H9 (cell line): ENCODE data around the gene CCDC92. TPM values are rescaled to one million over a fixed set of nuclear protein-coding genes. Genes with fewer than 3 reads are reported as not detected.

Experiments
- DNase-seq: peaks from one replicate; pipeline ENCODE4 v3.0.0-alpha.2; 2017
- H2AFZ ChIP-seq: one replicate; pipeline ENCODE4 v1.6.1; 2013; ENCODE audit warnings: mild to moderate bottlenecking, low read length, control low read depth, moderate library complexity
- H2AK5ac ChIP-seq: 2 replicates; pipeline ENCODE4 v1.6.1; 2013; ENCODE audit warnings: low read length, control low read depth, mixed read lengths; ENCODE audit not compliant: insufficient read length
- H2BK120ac ChIP-seq: one replicate; pipeline ENCODE4 v1.6.1; 2013; ENCODE audit warnings: low read depth, mild to moderate bottlenecking, low read length, control low read depth, inconsistent platforms; ENCODE audit not compliant: poor library complexity, severe bottlenecking
- H2BK12ac ChIP-seq: 2 replicates; pipeline ENCODE4 v1.6.1; 2013; ENCODE audit warnings: low read length, control low read depth, mixed read lengths, low read depth; ENCODE audit not compliant: insufficient read length
- H2BK15ac ChIP-seq: 2 replicates; pipeline ENCODE4 v1.6.1; 2013; ENCODE audit warnings: low read depth, low read length, control low read depth
- H2BK20ac ChIP-seq: one replicate; pipeline ENCODE4 v1.6.1; 2013; ENCODE audit warnings: low read depth, mild to moderate bottlenecking, low read length, control low read depth, inconsistent platforms; ENCODE audit not compliant: poor library complexity, severe bottlenecking
- H2BK5ac ChIP-seq: 2 replicates; pipeline ENCODE4 v1.6.1; 2013; ENCODE audit warnings: low read length, control low read depth, mixed read lengths; ENCODE audit not compliant: insufficient read length
- H3K14ac ChIP-seq: 2 replicates; pipeline ENCODE4 v1.6.1; 2013; ENCODE audit warnings: low read length, control low read depth; ENCODE audit not compliant: insufficient read depth
- H3K18ac ChIP-seq: 2 replicates; pipeline ENCODE4 v1.6.1; 2013; ENCODE audit warnings: low read depth, mild to moderate bottlenecking, mixed read lengths, low read length, control low read depth; ENCODE audit not compliant: insufficient read length
- H3K23ac ChIP-seq: 2 replicates; pipeline ENCODE4 v1.6.1; 2013; ENCODE audit warnings: low read length, control low read depth, mixed read lengths, low read depth; ENCODE audit not compliant: insufficient read length
- H3K23me2 ChIP-seq: 2 replicates; pipeline ENCODE4 v1.6.1; 2013; ENCODE audit warnings: low read depth, mild to moderate bottlenecking, mixed read lengths, low read length, control low read depth; ENCODE audit not compliant: insufficient read length, poor library complexity, severe bottlenecking
- H3K27ac ChIP-seq: 2 replicates; pipeline ENCODE4 v1.5.1; 2013; ENCODE audit warnings: low read length, control low read depth, mixed read lengths, low read depth; ENCODE audit not compliant: insufficient read length
- H3K27me3 ChIP-seq: 2 replicates; pipeline ENCODE4 v1.6.1; 2013; ENCODE audit warnings: low read length, control low read depth, inconsistent platforms; ENCODE audit not compliant: insufficient read depth
- H3K4ac ChIP-seq: 2 replicates; pipeline ENCODE4 v1.6.1; 2013; ENCODE audit warnings: low read depth, mild to moderate bottlenecking, control low read depth, inconsistent platforms, low read length, moderate library complexity
- H3K4me1 ChIP-seq: 2 replicates; pipeline ENCODE4 v1.6.1; 2013; ENCODE audit warnings: low read length, control low read depth, inconsistent platforms; ENCODE audit not compliant: insufficient read depth
- H3K4me2 ChIP-seq: 2 replicates; pipeline ENCODE4 v1.6.1; 2013; ENCODE audit warnings: low read length, control low read depth, mixed read lengths; ENCODE audit not compliant: insufficient read length, insufficient read depth
- H3K56ac ChIP-seq: 2 replicates; pipeline ENCODE4 v1.6.1; 2013; ENCODE audit warnings: low read depth, mild to moderate bottlenecking, mixed read lengths, low read length, control low read depth; ENCODE audit not compliant: insufficient read length
- H3K79me1 ChIP-seq: 2 replicates; pipeline ENCODE4 v1.6.1; 2013; ENCODE audit warnings: low read depth, mild to moderate bottlenecking, moderate library complexity, low read length, control low read depth, inconsistent platforms; ENCODE audit not compliant: insufficient read depth, poor library complexity, severe bottlenecking
- H3K79me2 ChIP-seq: 2 replicates; pipeline ENCODE4 v1.6.1; 2013; ENCODE audit warnings: low read length, control low read depth, inconsistent platforms; ENCODE audit not compliant: insufficient read depth
- H3K9ac ChIP-seq: 2 replicates; pipeline ENCODE4 v1.6.1; 2013; ENCODE audit warnings: low read length, control low read depth, mixed read lengths; ENCODE audit not compliant: insufficient read length; ENCODE audit errors: extremely low read depth
- H3K9me3 ChIP-seq: one replicate; pipeline ENCODE4 v1.6.1; 2013; ENCODE audit warnings: low read depth, low read length, inconsistent platforms; ENCODE audit not compliant: control insufficient read depth
- H3T11ph ChIP-seq: one replicate; pipeline ENCODE4 v1.6.1; 2013; ENCODE audit warnings: mild to moderate bottlenecking, low read length, control low read depth, inconsistent platforms
- H4K20me1 ChIP-seq: one replicate; pipeline ENCODE4 v1.6.1; 2013; ENCODE audit not compliant: control insufficient read depth, insufficient read length, insufficient read depth
- H4K5ac ChIP-seq: 2 replicates; pipeline ENCODE4 v1.6.1; 2013; ENCODE audit warnings: low read depth, mild to moderate bottlenecking, mixed read lengths, low read length, control low read depth; ENCODE audit not compliant: insufficient read length
- H4K8ac ChIP-seq: replicated peaks from 2 replicates; pipeline ENCODE4 v1.6.1; 2013; ENCODE audit warnings: low read length, control low read depth, mixed read lengths, low read depth; ENCODE audit not compliant: insufficient read length
- H4K91ac ChIP-seq: 2 replicates; pipeline ENCODE4 v1.6.1; 2013; ENCODE audit warnings: low read depth, mild to moderate bottlenecking, moderate library complexity, mixed read lengths, low read length, control low read depth; ENCODE audit not compliant: insufficient read length
- H3K27ac Mint-ChIP-seq, 3 experiments: 2 replicates in 2 of 3; 3 replicates in 1 of 3; pipeline ENCODE4 v1.8.0; 2020 to 2021; ENCODE audit warnings: mixed read lengths in 3 of 3, mild to moderate bottlenecking in 1 of 3, moderate library complexity in 1 of 3
- H3K27me3 Mint-ChIP-seq: 2 replicates; pipeline ENCODE4 v1.8.0; 2021; ENCODE audit warnings: low read depth, mild to moderate bottlenecking, moderate library complexity, mixed read lengths
- H3K36me3 Mint-ChIP-seq, 3 experiments: 2 replicates in 2 of 3; 3 replicates in 1 of 3; pipeline ENCODE4 v1.8.0; 2020 to 2021; ENCODE audit warnings: low read depth in 3 of 3, mixed read lengths in 3 of 3; ENCODE audit not compliant: insufficient read depth in 1 of 3
- H3K4me1 Mint-ChIP-seq, 2 experiments: 2 replicates each; pipeline ENCODE4 v1.8.0; 2020; ENCODE audit warnings: mixed read lengths in 2 of 2
- H3K4me3 Mint-ChIP-seq, 2 experiments: 2 replicates in 1 of 2; 3 replicates in 1 of 2; pipeline ENCODE4 v1.8.0; 2020 to 2021; ENCODE audit warnings: mild to moderate bottlenecking in 2 of 2, mixed read lengths in 2 of 2, moderate library complexity in 1 of 2
- H3K9me3 Mint-ChIP-seq, 2 experiments: 2 replicates in 1 of 2; 3 replicates in 1 of 2; pipeline ENCODE4 v1.8.0; 2020; ENCODE audit warnings: mild to moderate bottlenecking in 2 of 2, mixed read lengths in 2 of 2, moderate library complexity in 1 of 2
- CTCF ChIP-seq: fragments of 200-600 bp; sonication (generic); conservative IDR thresholded peaks from 3 replicates; pipeline ENCODE4 v1.8.0; 2021; ENCODE audit warnings: antibody characterized with exemption, mild to moderate bottlenecking
- WGBS: extraction: QIAGEN DNeasy Blood & Tissue Kit; methylation state at CpG from one replicate; pipeline ENCODE4 v1.1.7; 2013; ENCODE audit warnings: missing lambda C conversion rate, low lambda C conversion rate, mixed read lengths; ENCODE audit not compliant: insufficient read length; ENCODE audit errors: extremely low coverage; 5-methylcytosine and 5-hydroxymethylcytosine counted together
- total RNA-seq: library from RNA; stranded (reverse); gene quantifications from 2 replicates; pipeline ENCODE4 v1.2.1, GENCODE V29; 2021

Gene CCDC92
- total RNA-seq, 1 experiment from 2014 or later, result 1.3 TPM

- DNase-seq, result no peak
- no peak overlapping the region for H3K9ac ChIP-seq
- no peak overlapping the region for H2BK15ac ChIP-seq
- no peak overlapping the region for H2BK12ac ChIP-seq
- no CpG with 5 or more reads among the region's 5 CpGs for WGBS
- Mint-ChIP-seq H3K27me3 (peaks cover 100% of the 10 kb centered on the region), H3K36me3 (no peaks in the 10 kb centered on the region), H3K9me3 (no peaks in the 10 kb centered on the region), H3K27ac (no peak overlapping the region; a peak in 1 of 7 replicates), H3K4me3 (no peak overlapping the region), H3K4me1 (no peaks in the 10 kb centered on the region)
- no peak overlapping the region for H2AK5ac ChIP-seq
- no peak overlapping the region for H2BK20ac ChIP-seq
- no peak overlapping the region for H4K91ac ChIP-seq
- no peak overlapping the region for H2BK120ac ChIP-seq
- no peaks in the 10 kb centered on the region for H3K23me2 ChIP-seq
- no peak overlapping the region for H3K4ac ChIP-seq
- no peak overlapping the region for H2BK5ac ChIP-seq
- TF ChIP-seq CTCF, result no peak
- H2AFZ ChIP-seq, result no peak overlapping the region
- no peaks in the 10 kb centered on the region for H4K20me1 ChIP-seq
- H3K23ac ChIP-seq, result no peak overlapping the region
- no peak overlapping the region for H3K27ac ChIP-seq
- no peak overlapping the region for H3T11ph ChIP-seq
- no peak overlapping the region for H3K4me2 ChIP-seq
- no peak overlapping the region for H4K5ac ChIP-seq
- no peak overlapping the region for H3K56ac ChIP-seq
- peaks cover 77% of the 10 kb centered on the region for H3K27me3 ChIP-seq
- H3K18ac ChIP-seq, result no peak overlapping the region
- no peaks in the 10 kb centered on the region for H3K79me2 ChIP-seq
- H3K4me1 ChIP-seq, result no peaks in the 10 kb centered on the region
- no peaks in the 10 kb centered on the region for H3K79me1 ChIP-seq
- no peak overlapping the region for H3K14ac ChIP-seq
- no peak overlapping the region for H4K8ac ChIP-seq
- no peaks in the 10 kb centered on the region for H3K9me3 ChIP-seq
These were observed 7.2 kb downstream of the CCDC92 start for GRCh38 chr12:123965382-123965781.
